Smooth muscle cell (in vitro differentiated cells): ENCODE data around the gene RUNX1. TPM values are rescaled to one million over a fixed set of nuclear protein-coding genes. Genes with fewer than 3 reads are reported as not detected.

Experiments used
- DNase-seq: peaks from one replicate; lab custom pipeline; 2025; ENCODE audit not compliant: unreplicated experiment; lab: John Stamatoyannopoulos, UW
- H2AFZ ChIP-seq: fragments of 200-600 bp; sonication (generic); 2 replicates; pipeline ENCODE4 v1.6.0; 2016; ENCODE audit warnings: antibody characterized with exemption, low read depth, mild to moderate bottlenecking
- H3F3A ChIP-seq: fragments of 200-600 bp; sonication (generic); 2 replicates; pipeline ENCODE4 v1.6.0; 2017; ENCODE audit warnings: antibody characterized with exemption, low read depth
- H3K27ac ChIP-seq: fragments of 200-600 bp; sonication (generic); 2 replicates; pipeline ENCODE4 v1.5.1; 2016; ENCODE audit warnings: low read depth, mild to moderate bottlenecking
- H3K27me3 ChIP-seq: fragments of 200-600 bp; sonication (generic); 2 replicates; pipeline ENCODE4 v1.6.1; 2016; ENCODE audit warnings: low read depth, mild to moderate bottlenecking
- H3K36me3 ChIP-seq: fragments of 200-600 bp; sonication (generic); 2 replicates; pipeline ENCODE4 v1.5.1; 2016; ENCODE audit warnings: low read depth
- H3K4me1 ChIP-seq: fragments of 200-600 bp; sonication (generic); 2 replicates; pipeline ENCODE4 v1.5.1; 2016; ENCODE audit warnings: low read depth
- H3K4me2 ChIP-seq: fragments of 200-600 bp; sonication (generic); 2 replicates; pipeline ENCODE4 v1.6.0; 2016; ENCODE audit warnings: mild to moderate bottlenecking
- H3K4me3 ChIP-seq: fragments of 200-600 bp; sonication (generic); 2 replicates; pipeline ENCODE4 v1.5.1; 2016; ENCODE audit warnings: mild to moderate bottlenecking
- H3K79me2 ChIP-seq: fragments of 200-600 bp; sonication (generic); 2 replicates; pipeline ENCODE4 v1.6.0; 2016; ENCODE audit warnings: low read depth, mild to moderate bottlenecking
- H3K9ac ChIP-seq: fragments of 200-600 bp; sonication (generic); 2 replicates; pipeline ENCODE4 v1.6.0; 2016; ENCODE audit warnings: low read depth
- H3K9me3 ChIP-seq: fragments of 200-600 bp; sonication (generic); replicated peaks from 2 replicates; pipeline ENCODE4 v1.5.1; 2016; ENCODE audit warnings: low read depth
- H4K20me1 ChIP-seq: fragments of 200-600 bp; sonication (generic); 2 replicates; pipeline ENCODE4 v1.6.0; 2016; ENCODE audit warnings: low read depth
- CTCF ChIP-seq: fragments of 200-600 bp; sonication (generic); IDR thresholded peaks from 2 replicates; pipeline ENCODE4 v1.5.1; 2017; ENCODE audit warnings: borderline replicate concordance, mild to moderate bottlenecking, antibody characterized with exemption; ENCODE audit not compliant: insufficient read depth, poor library complexity, severe bottlenecking
- WGBS: methylation state at CpG from one replicate; pipeline ENCODE4 v1.1.7; 2016; ENCODE audit warnings: low lambda C conversion rate; 5-methylcytosine and 5-hydroxymethylcytosine counted together
- polyA plus RNA-seq: library from polyadenylated mRNA; unstranded; fragments of >200 nt; fragmentation: Nextera tagmentation; extraction: Ambion mirVana; gene quantifications from 2 replicates; pipeline ENCODE4 v1.2.1, GENCODE V29; 2016
- total RNA-seq: library from RNA; depleted of rRNA; stranded (reverse); fragments of >200 nt; gene quantifications from 2 replicates; pipeline ENCODE4 v1.2.3, GENCODE V29; 2014

RUNX1 gene
- total and polyA plus RNA-seq, 2 experiments from 2014 or later, result 33.4 to 97.6 TPM

GRCh38 chr21:34810786-34811185 is 238.3 kb downstream of the RUNX1 start:
- Histone ChIP-seq H3K9ac (no peak overlapping the region), H3K27ac (peak overlapping the region; percentile 100), H4K20me1 (peaks cover 97% of the 10 kb centered on the region), H3F3A (peaks cover 73% of the 10 kb centered on the region), H3K79me2 (peaks cover 24% of the 10 kb centered on the region), H3K9me3 (peaks cover 6% of the 10 kb centered on the region), H3K36me3 (peaks cover 9% of the 10 kb centered on the region), H3K27me3 (no peaks in the 10 kb centered on the region), H3K4me2 (no peak overlapping the region), H2AFZ (no peak overlapping the region), H3K4me3 (no peak overlapping the region), H3K4me1 (peaks cover 28% of the 10 kb centered on the region)
- WGBS, result 95% methylated on average over 6 of the region's 6 CpGs
- no peak for DNase-seq
- no peak for TF ChIP-seq CTCF

- Histone ChIP-seq H4K20me1 (peaks cover 96% of the 10 kb centered on the region), H3K4me1 (peaks cover 24% of the 10 kb centered on the region), H3K79me2 (peaks cover 34% of the 10 kb centered on the region), H3K27me3 (no peaks in the 10 kb centered on the region), H3F3A (peaks cover 70% of the 10 kb centered on the region), H3K36me3 (peaks cover 17% of the 10 kb centered on the region), H3K9ac (no peak overlapping the region), H3K4me3 (no peak overlapping the region), H3K27ac (peak overlapping the region; percentile 100), H2AFZ (no peak overlapping the region), H3K4me2 (no peak overlapping the region), H3K9me3 (peaks cover 6% of the 10 kb centered on the region)
- no peak for DNase-seq
- WGBS, result 94% methylated on average over 6 of the region's 6 CpGs
- TF ChIP-seq CTCF, result no peak
Measured at GRCh38 chr21:34809822-34810221, 239.3 kb downstream of the RUNX1 start.

- TF ChIP-seq CTCF, result no peak
- Histone ChIP-seq H3K79me2 (peaks cover 38% of the 10 kb centered on the region), H3K4me1 (peaks cover 14% of the 10 kb centered on the region), H3K27me3 (no peaks in the 10 kb centered on the region), H2AFZ (no peak overlapping the region), H3K9ac (peak overlapping the region; percentile 96), H4K20me1 (peaks cover 92% of the 10 kb centered on the region), H3K36me3 (peaks cover 17% of the 10 kb centered on the region), H3K9me3 (peaks cover 10% of the 10 kb centered on the region), H3F3A (peaks cover 65% of the 10 kb centered on the region), H3K4me2 (peak overlapping the region; percentile 64), H3K27ac (peak overlapping the region; percentile 100), H3K4me3 (no peak overlapping the region)
- 41% methylated on average over 7 of the region's 7 CpGs for WGBS
- DNase-seq, result no peak
Measured at GRCh38 chr21:34808569-34809204, 240.4 kb downstream of the RUNX1 start.
